Adipocyte (in vitro differentiated cells): ENCODE data around the gene FRK.
"Not testable (repeated sequence)": the region's sequence is repeated elsewhere in the genome, so short reads cannot be mapped to it uniquely, and the experiment has no call there.

ENCODE experiments used
- DNase-seq: peaks from one replicate; pipeline ENCODE4 v3.0.0-alpha.2; 2015; ENCODE audit warnings: low read depth
- H3K27me3 ChIP-seq: replicated peaks from 2 replicates; pipeline ENCODE4 v1.7.0; 2013; ENCODE audit warnings: mild to moderate bottlenecking, low read length, moderate library complexity; ENCODE audit not compliant: control insufficient read depth, insufficient read depth
- H3K36me3 ChIP-seq: 2 replicates; pipeline ENCODE4 v1.7.0; 2013; ENCODE audit warnings: low read length, mild to moderate bottlenecking, moderate library complexity; ENCODE audit not compliant: control insufficient read depth, insufficient read depth, severe bottlenecking
- H3K4me1 ChIP-seq: 2 replicates; pipeline ENCODE4 v1.7.0; 2013; ENCODE audit warnings: mild to moderate bottlenecking, low read length, moderate library complexity; ENCODE audit not compliant: control insufficient read depth, insufficient read depth
- H3K4me3 ChIP-seq: 2 replicates; pipeline ENCODE4 v1.7.0; 2013; ENCODE audit warnings: mild to moderate bottlenecking, low read length, moderate library complexity
- H3K9ac ChIP-seq: 2 replicates; pipeline ENCODE4 v1.7.0; 2013; ENCODE audit warnings: mild to moderate bottlenecking, low read length, moderate library complexity
- H3K9me3 ChIP-seq: 2 replicates; pipeline ENCODE4 v1.7.0; 2013; ENCODE audit warnings: mild to moderate bottlenecking, low read length, moderate library complexity; ENCODE audit not compliant: control insufficient read depth

The FRK gene

GRCh38 chr6:115934829-115935228, 125.9 kb downstream of the FRK start:
- H3K9me3 ChIP-seq, result no peaks in the 10 kb centered on the region
- H3K36me3 ChIP-seq, result no peaks in the 10 kb centered on the region
- H3K9ac ChIP-seq, result no peak overlapping the region
- H3K4me3 ChIP-seq, result no peak overlapping the region
- DNase-seq, result no peak
- H3K4me1 ChIP-seq, result no peaks in the 10 kb centered on the region
- no peaks in the 10 kb centered on the region for H3K27me3 ChIP-seq

GRCh38 chr6:115934145-115934544, 126.5 kb downstream of the FRK start:
- Histone ChIP-seq H3K36me3 (no peaks in the 10 kb centered on the region), H3K9me3 (no peaks in the 10 kb centered on the region), H3K9ac (no peak overlapping the region), H3K4me1 (no peaks in the 10 kb centered on the region), H3K4me3 (no peak overlapping the region), H3K27me3 (no peaks in the 10 kb centered on the region)
- DNase-seq, result no peak

GRCh38 chr6:115932481-115932880, 128.2 kb downstream of the FRK start:
- Histone ChIP-seq H3K36me3 (no peaks in the 10 kb centered on the region), H3K27me3 (no peaks in the 10 kb centered on the region), H3K4me3 (no peak overlapping the region), H3K9ac (no peak overlapping the region), H3K9me3 (no peaks in the 10 kb centered on the region), H3K4me1 (no peaks in the 10 kb centered on the region)
- no peak for DNase-seq

GRCh38 chr6:115928000-115928399, 132.7 kb downstream of the FRK start:
- not testable (repeated sequence) for H3K4me3 ChIP-seq, DNase-seq, H3K9ac ChIP-seq, H3K27me3 ChIP-seq, H3K9me3 ChIP-seq, H3K4me1 ChIP-seq, H3K36me3 ChIP-seq

- Histone ChIP-seq H3K9ac (no peak overlapping the region), H3K27me3 (no peaks in the 10 kb centered on the region), H3K4me1 (no peaks in the 10 kb centered on the region), H3K36me3 (no peaks in the 10 kb centered on the region), H3K9me3 (no peaks in the 10 kb centered on the region), H3K4me3 (no peak overlapping the region)
- no peak for DNase-seq
These were observed 137.7 kb downstream of the FRK start for GRCh38 chr6:115922971-115923370.

GRCh38 chr6:115914098-115914497, 146.6 kb downstream of the FRK start:
- DNase-seq, result no peak
- Histone ChIP-seq H3K4me1 (no peaks in the 10 kb centered on the region), H3K27me3 (no peaks in the 10 kb centered on the region), H3K36me3 (no peaks in the 10 kb centered on the region), H3K4me3 (no peak overlapping the region), H3K9me3 (no peaks in the 10 kb centered on the region), H3K9ac (no peak overlapping the region)

GRCh38 chr6:115909923-115910546, 150.7 kb downstream of the FRK start:
- Histone ChIP-seq H3K4me3 (no peak overlapping the region), H3K9ac (no peak overlapping the region), H3K4me1 (no peaks in the 10 kb centered on the region), H3K36me3 (no peaks in the 10 kb centered on the region), H3K9me3 (no peaks in the 10 kb centered on the region), H3K27me3 (no peaks in the 10 kb centered on the region)
- DNase-seq, result no peak

- Histone ChIP-seq H3K9me3 (no peaks in the 10 kb centered on the region), H3K4me1 (no peaks in the 10 kb centered on the region), H3K4me3 (no peak overlapping the region), H3K27me3 (no peaks in the 10 kb centered on the region), H3K36me3 (no peaks in the 10 kb centered on the region), H3K9ac (no peak overlapping the region)
- no peak for DNase-seq
These were observed 151.7 kb downstream of the FRK start for GRCh38 chr6:115908906-115909559.

GRCh38 chr6:115905471-115905870, 155.2 kb downstream of the FRK start:
- no peak for DNase-seq
- H3K9me3 ChIP-seq, result no peaks in the 10 kb centered on the region

GRCh38 chr6:115902436-115902835, 158.3 kb downstream of the FRK start:
- Histone ChIP-seq H3K4me1 (peaks cover 6% of the 10 kb centered on the region), H3K9me3 (no peaks in the 10 kb centered on the region), H3K4me3 (no peak overlapping the region), H3K27me3 (no peaks in the 10 kb centered on the region), H3K9ac (no peak overlapping the region), H3K36me3 (no peaks in the 10 kb centered on the region)
- no peak for DNase-seq

More at GRCh38 chr6:115905471-115905870, 155.2 kb downstream of the FRK start:
- Histone ChIP-seq H3K36me3 (no peaks in the 10 kb centered on the region), H3K27me3 (no peaks in the 10 kb centered on the region), H3K4me3 (no peak overlapping the region), H3K9ac (no peak overlapping the region), H3K4me1 (no peaks in the 10 kb centered on the region)

- no peak overlapping the region for H3K4me3 ChIP-seq
- H3K9ac ChIP-seq, result no peak overlapping the region
- H3K9me3 ChIP-seq, result no peaks in the 10 kb centered on the region
- DNase-seq, result no peak
- no peaks in the 10 kb centered on the region for H3K27me3 ChIP-seq
- H3K36me3 ChIP-seq, result no peaks in the 10 kb centered on the region
- H3K4me1 ChIP-seq, result peaks cover 6% of the 10 kb centered on the region
These were observed 158.8 kb downstream of the FRK start for GRCh38 chr6:115901896-115902295.
